GM18507 (cell line): ENCODE data around the gene FNIP2.
A peak's percentile ranks its signal among the peaks of the same experiment; 100 is the strongest.
"Not testable (repeated sequence)": the region's sequence is repeated elsewhere in the genome, so short reads cannot be mapped to it uniquely, and the experiment has no call there.

ENCODE experiments used
- DNase-seq: peaks from one replicate; pipeline ENCODE4 v3.0.0; 2011; ENCODE audit warnings: low read depth; ENCODE audit not compliant: insufficient read length; ENCODE audit errors: extremely low spot score
- FAIRE-seq: peaks from 2 replicates; lab custom pipeline; 2011; peaks lifted over from hg19 to GRCh38; lab: Jason Lieb, UNC

Gene FNIP2

DNA sequence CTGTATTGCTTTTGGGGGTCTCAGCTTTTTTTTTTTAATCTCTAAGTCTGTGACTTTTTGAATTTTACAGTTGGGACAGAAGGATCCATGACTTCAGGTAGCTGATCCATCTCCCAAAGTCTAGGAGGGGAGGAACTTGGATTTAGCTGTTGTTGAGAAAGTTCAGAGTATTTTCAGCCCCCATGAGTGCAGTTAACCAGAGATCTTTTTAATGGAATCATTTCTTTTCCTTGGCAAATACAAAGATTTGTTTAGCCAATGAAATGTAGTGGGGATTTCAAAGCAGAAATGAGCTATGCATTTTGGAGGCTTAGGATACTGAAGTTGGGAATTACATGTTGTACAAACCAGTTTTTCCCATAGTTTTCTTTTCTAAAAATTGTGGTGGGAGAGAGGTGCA, 18.1 kb downstream of the FNIP2 start:
- DNase-seq (no peak), FAIRE-seq (no peak)

DNA sequence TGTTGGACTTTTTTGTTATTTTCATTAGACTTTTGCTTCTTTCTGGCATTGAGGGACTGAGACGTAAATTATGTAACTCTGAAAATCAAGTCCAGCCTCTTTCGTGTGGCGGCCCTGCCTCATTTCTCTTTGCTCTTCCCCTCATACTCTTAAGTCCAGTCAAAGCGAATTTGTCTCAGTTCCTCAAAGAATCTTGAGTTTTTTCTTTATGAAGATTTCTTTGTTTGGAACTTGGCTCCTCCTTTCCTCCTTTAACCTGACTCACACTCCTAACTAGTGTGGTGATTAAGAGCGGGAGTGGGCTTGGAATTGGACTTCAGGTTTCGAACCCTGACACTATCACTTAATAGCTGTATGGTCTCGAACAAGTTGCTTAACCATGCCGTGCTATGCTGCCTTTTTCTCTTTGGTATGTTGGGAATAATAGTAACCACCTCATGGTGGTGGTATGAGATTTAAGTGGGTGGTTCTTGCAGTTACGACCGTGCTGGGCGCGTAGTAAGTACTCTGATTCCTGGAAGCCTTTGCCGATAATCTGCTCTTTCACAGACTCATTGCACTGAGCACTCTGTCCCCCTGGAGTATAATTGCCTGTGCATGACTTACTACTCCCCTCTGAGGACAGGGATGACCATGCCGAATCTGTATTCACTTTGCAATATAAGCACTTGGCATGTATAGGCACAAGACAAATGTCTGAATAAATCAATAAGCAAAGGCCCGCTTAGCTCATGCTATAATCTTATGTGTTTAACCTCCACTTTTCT, 19.1 kb downstream of the FNIP2 start:
- FAIRE-seq (no peak), DNase-seq (no peak)

- no peak for DNase-seq
Observed at GRCh38 chr4:158788516-158788915, 19.7 kb downstream of the FNIP2 start.

DNA sequence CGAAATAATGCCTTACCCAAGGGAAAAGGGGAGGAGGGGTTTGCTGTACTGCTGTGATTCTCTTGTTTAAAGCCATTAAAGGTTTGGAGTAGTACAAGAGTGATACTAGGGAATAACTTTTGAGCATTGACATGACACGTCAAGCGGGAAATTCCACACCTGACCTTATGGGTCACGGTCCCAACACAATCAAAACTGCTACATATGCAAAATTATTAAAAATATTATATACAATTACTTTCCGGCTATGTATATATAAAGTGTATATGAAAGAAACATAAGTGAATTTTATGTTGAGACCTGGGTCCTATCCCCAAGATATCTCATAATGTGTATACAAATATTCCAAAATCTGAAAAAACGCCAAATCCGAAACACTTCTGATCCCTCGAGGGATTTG, 21.0 kb downstream of the FNIP2 start:
- no peak for DNase-seq
- no peak for FAIRE-seq

More at GRCh38 chr4:158788516-158788915, 19.7 kb downstream of the FNIP2 start:
- no peak for FAIRE-seq

DNA sequence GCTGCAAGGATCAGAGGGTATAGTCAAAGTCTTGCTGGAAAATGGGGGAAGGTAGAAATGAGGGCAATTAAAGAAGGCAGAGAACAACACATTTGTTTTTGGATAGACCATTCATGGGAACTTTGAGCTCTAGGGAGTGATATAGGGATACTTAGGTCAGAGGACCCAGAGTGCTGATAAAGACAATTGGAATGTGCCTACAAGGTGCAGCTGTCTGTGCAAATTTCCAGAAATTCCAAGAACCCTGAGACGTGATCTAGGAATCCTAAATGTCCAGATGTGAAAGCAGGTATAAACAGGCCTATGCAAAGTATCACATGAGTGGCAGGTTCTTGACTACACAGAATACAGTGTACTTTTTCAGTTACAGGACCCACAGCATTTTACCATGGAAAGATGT, 24.2 kb downstream of the FNIP2 start:
- FAIRE-seq (no peak), DNase-seq (no peak)

GRCh38 chr4:158793430-158793829, 24.6 kb downstream of the FNIP2 start:
- FAIRE-seq, DNase-seq: not testable (repeated sequence)

DNA sequence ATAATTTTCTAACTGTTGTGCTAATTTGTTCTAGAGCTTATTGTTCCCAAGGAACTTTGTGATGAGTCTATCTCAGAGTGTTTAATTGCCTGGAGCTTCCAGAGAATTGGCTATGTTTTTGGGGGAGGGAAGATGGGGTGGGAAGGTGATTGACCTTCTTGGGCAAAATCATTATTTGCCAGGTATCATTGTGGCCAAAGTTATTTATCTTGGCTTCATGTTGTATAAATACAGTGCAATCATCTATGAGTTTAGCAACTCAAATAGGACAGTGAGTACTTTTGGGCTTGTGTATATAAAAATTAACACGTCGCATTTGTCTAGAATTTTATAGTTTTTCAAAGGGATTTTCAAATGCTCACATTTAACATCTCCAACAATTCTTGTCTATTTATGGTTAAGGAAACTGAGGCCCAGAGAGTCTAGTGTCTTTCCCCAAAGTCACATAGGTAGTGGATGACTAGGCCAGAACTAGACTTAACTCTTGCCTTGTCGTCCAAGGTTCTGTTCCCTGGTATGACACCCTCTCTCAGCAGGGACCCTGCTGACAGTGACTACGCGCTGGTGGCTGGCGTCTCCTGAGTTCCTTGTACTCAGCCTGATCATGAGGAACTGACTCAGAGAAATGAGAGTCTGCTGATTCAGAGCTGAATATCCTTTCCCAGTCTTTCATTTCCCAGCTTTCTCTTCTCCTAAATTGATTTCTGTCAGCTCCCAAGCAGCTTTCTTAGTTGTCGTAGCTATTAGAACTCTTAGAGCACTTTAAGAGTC, 27.7 kb downstream of the FNIP2 start:
- no peak for DNase-seq
- FAIRE-seq, result no peak

GRCh38 chr4:158798062-158798461, 29.2 kb downstream of the FNIP2 start:
- DNase-seq, result no peak
- no peak for FAIRE-seq

DNA sequence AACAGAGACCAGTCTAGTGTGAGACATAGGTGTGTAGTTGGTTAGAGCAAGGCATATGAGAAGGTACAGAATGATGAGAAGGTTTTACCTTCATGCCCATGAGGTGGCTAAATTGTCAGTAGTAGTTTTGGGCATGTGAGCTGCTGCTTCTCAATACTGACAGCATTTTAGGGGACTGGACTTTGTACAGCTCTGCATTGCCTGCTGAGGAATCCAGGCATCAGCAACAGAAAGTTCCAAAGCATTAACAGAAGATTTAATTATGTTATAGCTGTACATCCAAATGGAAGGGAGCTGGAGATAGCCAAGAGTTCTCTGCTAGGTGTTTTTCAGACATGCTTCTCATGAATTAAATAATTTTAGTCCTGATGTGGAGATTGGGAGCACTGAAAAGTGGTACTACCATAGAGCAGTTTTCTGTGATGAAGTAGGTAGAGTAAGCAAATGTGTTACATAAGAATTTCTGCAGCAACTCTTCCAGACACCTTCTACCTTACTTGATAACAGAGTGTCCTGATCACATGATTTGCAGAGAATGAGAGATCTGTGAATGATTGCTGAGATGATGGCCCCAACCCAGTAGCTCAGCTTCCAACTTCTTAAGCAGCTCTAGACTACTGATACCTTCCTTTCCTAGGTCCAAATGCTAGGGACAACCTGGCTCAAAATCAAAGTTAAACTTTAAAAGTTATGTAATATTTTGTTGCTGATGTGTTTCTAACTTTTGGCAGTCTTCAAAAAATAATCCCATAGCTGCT, 30.4 kb downstream of the FNIP2 start:
- FAIRE-seq (no peak), DNase-seq (no peak)

GRCh38 chr4:158799856-158800255, 31.0 kb downstream of the FNIP2 start:
- DNase-seq (no peak), FAIRE-seq (no peak)

- DNase-seq (no peak), FAIRE-seq (no peak)
Observed at GRCh38 chr4:158801066-158801465, 32.2 kb downstream of the FNIP2 start.

- FAIRE-seq (no peak), DNase-seq (no peak)
Observed at GRCh38 chr4:158801677-158802076, 32.9 kb downstream of the FNIP2 start.

DNA sequence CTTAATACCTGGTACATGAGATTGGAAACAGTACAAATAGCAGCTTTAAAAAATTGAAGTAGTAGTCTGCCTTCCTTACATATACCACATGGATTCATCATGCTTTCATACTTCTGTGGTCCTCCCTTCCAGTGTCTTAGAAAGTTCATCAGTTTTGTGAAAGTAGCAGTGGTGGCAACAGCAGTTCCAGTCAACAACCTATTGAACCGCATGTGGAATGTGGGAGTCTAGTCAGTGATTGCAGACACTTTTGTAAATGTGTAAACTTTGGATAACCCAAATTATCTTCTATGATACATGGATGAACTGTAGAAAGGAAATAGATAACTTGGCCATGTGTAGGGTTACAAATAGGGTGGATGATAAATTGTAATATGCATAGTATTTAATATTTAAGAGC, 34.1 kb downstream of the FNIP2 start:
- DNase-seq, result no peak

GRCh38 chr4:158805635-158806471, 37.0 kb downstream of the FNIP2 start:
- FAIRE-seq, result peak; percentile 41
- no peak for DNase-seq

More for the DNA sequence above, 34.1 kb downstream of the FNIP2 start:
- FAIRE-seq, result no peak

DNA sequence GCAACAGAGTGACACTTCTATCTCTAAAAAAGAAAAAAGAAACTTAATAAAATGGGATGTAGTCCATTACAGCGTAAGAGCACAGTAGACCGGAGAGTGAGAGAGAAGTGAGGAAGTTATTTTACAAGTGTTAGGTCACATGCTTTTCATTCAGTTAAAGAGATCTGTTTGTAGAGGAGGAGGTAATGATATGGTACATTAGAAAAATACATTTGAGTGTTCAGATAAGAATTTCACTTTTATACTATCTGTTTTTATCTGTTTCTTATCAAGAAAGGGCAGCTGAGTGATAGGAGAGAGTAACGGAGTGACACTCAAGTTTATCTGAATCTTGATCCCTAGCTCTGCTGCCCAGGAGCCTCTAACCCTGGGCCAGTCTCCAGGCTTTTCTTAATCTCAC, 38.9 kb downstream of the FNIP2 start:
- DNase-seq, result no peak
- no peak for FAIRE-seq

DNA sequence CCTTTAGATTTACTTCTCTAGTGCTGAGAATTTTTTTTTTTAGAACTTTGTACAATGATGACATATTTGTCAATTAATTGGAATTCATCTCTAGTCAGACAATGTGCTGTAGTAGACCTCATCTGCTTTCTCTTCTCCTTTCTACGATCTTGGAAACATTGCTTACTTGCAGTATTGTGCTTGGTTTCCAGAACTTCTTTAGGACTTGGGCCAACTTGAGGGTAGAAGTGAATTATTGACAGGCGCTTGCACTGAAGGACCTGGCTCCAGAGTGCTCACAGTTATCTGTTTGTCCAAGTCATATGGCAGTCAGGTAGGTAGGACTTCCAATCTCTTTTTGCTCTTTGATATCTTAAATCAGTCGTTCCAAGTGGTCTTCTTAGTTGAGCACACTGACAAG, 39.6 kb downstream of the FNIP2 start:
- FAIRE-seq, result no peak
- no peak for DNase-seq

DNA sequence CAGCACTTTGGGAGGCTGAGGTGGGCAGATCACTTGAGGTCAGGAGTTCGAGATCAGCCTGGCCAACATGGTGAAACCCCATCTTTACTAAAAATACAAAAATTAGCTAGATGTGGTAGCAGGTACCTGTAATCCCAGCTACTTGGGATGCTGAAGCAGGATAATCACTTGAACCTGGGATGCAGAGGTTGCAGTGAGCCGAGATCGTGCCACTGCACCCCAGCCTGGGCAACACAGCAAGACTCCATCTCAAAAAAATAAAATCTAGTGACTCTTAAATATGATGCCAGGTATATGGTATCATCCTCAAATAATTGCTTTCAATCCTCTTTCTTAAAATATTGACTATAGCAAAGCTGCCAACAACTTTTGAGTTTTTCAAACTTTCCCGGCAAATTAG, 40.4 kb downstream of the FNIP2 start:
- not testable (repeated sequence) for DNase-seq, FAIRE-seq

- FAIRE-seq (peak; percentile 92), DNase-seq (peak; percentile 36)
Observed at GRCh38 chr4:158809611-158810486, 41.0 kb downstream of the FNIP2 start.
